H9 (cell line): ENCODE data around the gene C9orf72. TPM values are rescaled to one million over a fixed set of nuclear protein-coding genes. Genes with fewer than 3 reads are reported as not detected.

Experiments used
- DNase-seq: peaks from one replicate; pipeline ENCODE4 v3.0.0-alpha.2; 2017
- H2AFZ ChIP-seq: one replicate; pipeline ENCODE4 v1.6.1; 2013; ENCODE audit warnings: mild to moderate bottlenecking, low read length, control low read depth, moderate library complexity
- H2AK5ac ChIP-seq: 2 replicates; pipeline ENCODE4 v1.6.1; 2013; ENCODE audit warnings: low read length, control low read depth, mixed read lengths; ENCODE audit not compliant: insufficient read length
- H2BK120ac ChIP-seq: one replicate; pipeline ENCODE4 v1.6.1; 2013; ENCODE audit warnings: low read depth, mild to moderate bottlenecking, low read length, control low read depth, inconsistent platforms; ENCODE audit not compliant: poor library complexity, severe bottlenecking
- H2BK12ac ChIP-seq: 2 replicates; pipeline ENCODE4 v1.6.1; 2013; ENCODE audit warnings: low read length, control low read depth, mixed read lengths, low read depth; ENCODE audit not compliant: insufficient read length
- H2BK15ac ChIP-seq: 2 replicates; pipeline ENCODE4 v1.6.1; 2013; ENCODE audit warnings: low read depth, low read length, control low read depth
- H2BK20ac ChIP-seq: one replicate; pipeline ENCODE4 v1.6.1; 2013; ENCODE audit warnings: low read depth, mild to moderate bottlenecking, low read length, control low read depth, inconsistent platforms; ENCODE audit not compliant: poor library complexity, severe bottlenecking
- H2BK5ac ChIP-seq: 2 replicates; pipeline ENCODE4 v1.6.1; 2013; ENCODE audit warnings: low read length, control low read depth, mixed read lengths; ENCODE audit not compliant: insufficient read length
- H3K14ac ChIP-seq: 2 replicates; pipeline ENCODE4 v1.6.1; 2013; ENCODE audit warnings: low read length, control low read depth; ENCODE audit not compliant: insufficient read depth
- H3K18ac ChIP-seq: 2 replicates; pipeline ENCODE4 v1.6.1; 2013; ENCODE audit warnings: low read depth, mild to moderate bottlenecking, mixed read lengths, low read length, control low read depth; ENCODE audit not compliant: insufficient read length
- H3K23ac ChIP-seq: 2 replicates; pipeline ENCODE4 v1.6.1; 2013; ENCODE audit warnings: low read length, control low read depth, mixed read lengths, low read depth; ENCODE audit not compliant: insufficient read length
- H3K23me2 ChIP-seq: 2 replicates; pipeline ENCODE4 v1.6.1; 2013; ENCODE audit warnings: low read depth, mild to moderate bottlenecking, mixed read lengths, low read length, control low read depth; ENCODE audit not compliant: insufficient read length, poor library complexity, severe bottlenecking
- H3K27ac ChIP-seq: 2 replicates; pipeline ENCODE4 v1.5.1; 2013; ENCODE audit warnings: low read length, control low read depth, mixed read lengths, low read depth; ENCODE audit not compliant: insufficient read length
- H3K27me3 ChIP-seq: 2 replicates; pipeline ENCODE4 v1.6.1; 2013; ENCODE audit warnings: low read length, control low read depth, inconsistent platforms; ENCODE audit not compliant: insufficient read depth
- H3K4ac ChIP-seq: 2 replicates; pipeline ENCODE4 v1.6.1; 2013; ENCODE audit warnings: low read depth, mild to moderate bottlenecking, control low read depth, inconsistent platforms, low read length, moderate library complexity
- H3K4me1 ChIP-seq: 2 replicates; pipeline ENCODE4 v1.6.1; 2013; ENCODE audit warnings: low read length, control low read depth, inconsistent platforms; ENCODE audit not compliant: insufficient read depth
- H3K4me2 ChIP-seq: 2 replicates; pipeline ENCODE4 v1.6.1; 2013; ENCODE audit warnings: low read length, control low read depth, mixed read lengths; ENCODE audit not compliant: insufficient read length, insufficient read depth
- H3K56ac ChIP-seq: 2 replicates; pipeline ENCODE4 v1.6.1; 2013; ENCODE audit warnings: low read depth, mild to moderate bottlenecking, mixed read lengths, low read length, control low read depth; ENCODE audit not compliant: insufficient read length
- H3K79me1 ChIP-seq: 2 replicates; pipeline ENCODE4 v1.6.1; 2013; ENCODE audit warnings: low read depth, mild to moderate bottlenecking, moderate library complexity, low read length, control low read depth, inconsistent platforms; ENCODE audit not compliant: insufficient read depth, poor library complexity, severe bottlenecking
- H3K79me2 ChIP-seq: 2 replicates; pipeline ENCODE4 v1.6.1; 2013; ENCODE audit warnings: low read length, control low read depth, inconsistent platforms; ENCODE audit not compliant: insufficient read depth
- H3K9ac ChIP-seq: 2 replicates; pipeline ENCODE4 v1.6.1; 2013; ENCODE audit warnings: low read length, control low read depth, mixed read lengths; ENCODE audit not compliant: insufficient read length; ENCODE audit errors: extremely low read depth
- H3K9me3 ChIP-seq: one replicate; pipeline ENCODE4 v1.6.1; 2013; ENCODE audit warnings: low read depth, low read length, inconsistent platforms; ENCODE audit not compliant: control insufficient read depth
- H3T11ph ChIP-seq: one replicate; pipeline ENCODE4 v1.6.1; 2013; ENCODE audit warnings: mild to moderate bottlenecking, low read length, control low read depth, inconsistent platforms
- H4K20me1 ChIP-seq: one replicate; pipeline ENCODE4 v1.6.1; 2013; ENCODE audit not compliant: control insufficient read depth, insufficient read length, insufficient read depth
- H4K5ac ChIP-seq: 2 replicates; pipeline ENCODE4 v1.6.1; 2013; ENCODE audit warnings: low read depth, mild to moderate bottlenecking, mixed read lengths, low read length, control low read depth; ENCODE audit not compliant: insufficient read length
- H4K8ac ChIP-seq: replicated peaks from 2 replicates; pipeline ENCODE4 v1.6.1; 2013; ENCODE audit warnings: low read length, control low read depth, mixed read lengths, low read depth; ENCODE audit not compliant: insufficient read length
- H4K91ac ChIP-seq: 2 replicates; pipeline ENCODE4 v1.6.1; 2013; ENCODE audit warnings: low read depth, mild to moderate bottlenecking, moderate library complexity, mixed read lengths, low read length, control low read depth; ENCODE audit not compliant: insufficient read length
- H3K27ac Mint-ChIP-seq, 3 experiments: 2 replicates in 2 of 3; 3 replicates in 1 of 3; pipeline ENCODE4 v1.8.0; 2020 to 2021; ENCODE audit warnings: mixed read lengths in 3 of 3, mild to moderate bottlenecking in 1 of 3, moderate library complexity in 1 of 3
- H3K27me3 Mint-ChIP-seq: 2 replicates; pipeline ENCODE4 v1.8.0; 2021; ENCODE audit warnings: low read depth, mild to moderate bottlenecking, moderate library complexity, mixed read lengths
- H3K36me3 Mint-ChIP-seq, 3 experiments: 2 replicates in 2 of 3; 3 replicates in 1 of 3; pipeline ENCODE4 v1.8.0; 2020 to 2021; ENCODE audit warnings: low read depth in 3 of 3, mixed read lengths in 3 of 3; ENCODE audit not compliant: insufficient read depth in 1 of 3
- H3K4me1 Mint-ChIP-seq, 2 experiments: 2 replicates each; pipeline ENCODE4 v1.8.0; 2020; ENCODE audit warnings: mixed read lengths in 2 of 2
- H3K4me3 Mint-ChIP-seq, 2 experiments: 2 replicates in 1 of 2; 3 replicates in 1 of 2; pipeline ENCODE4 v1.8.0; 2020 to 2021; ENCODE audit warnings: mild to moderate bottlenecking in 2 of 2, mixed read lengths in 2 of 2, moderate library complexity in 1 of 2
- H3K9me3 Mint-ChIP-seq, 2 experiments: 2 replicates in 1 of 2; 3 replicates in 1 of 2; pipeline ENCODE4 v1.8.0; 2020; ENCODE audit warnings: mild to moderate bottlenecking in 2 of 2, mixed read lengths in 2 of 2, moderate library complexity in 1 of 2
- WGBS: extraction: QIAGEN DNeasy Blood & Tissue Kit; methylation state at CpG from one replicate; pipeline ENCODE4 v1.1.7; 2013; ENCODE audit warnings: missing lambda C conversion rate, low lambda C conversion rate, mixed read lengths; ENCODE audit not compliant: insufficient read length; ENCODE audit errors: extremely low coverage; 5-methylcytosine and 5-hydroxymethylcytosine counted together
- total RNA-seq: library from RNA; stranded (reverse); gene quantifications from 2 replicates; pipeline ENCODE4 v1.2.1, GENCODE V29; 2021
- TF ChIP-seq, protein P1 (sequence below): fragments of 200-600 bp; sonication (generic); conservative IDR thresholded peaks from 3 replicates; pipeline ENCODE4 v1.8.0; 2021; ENCODE audit warnings: antibody characterized with exemption, mild to moderate bottlenecking

Gene C9orf72
- total RNA-seq, 1 experiment from 2014 or later = 17.0 TPM

- no peak overlapping the region for H3K27ac Mint-ChIP-seq
- DNase-seq = peak; percentile 82
- WGBS = no CpG with 5 or more reads among the region's 3 CpGs
These were observed 37.6 kb downstream of the C9orf72 start for GRCh38 chr9:27535701-27536118.

More at GRCh38 chr9:27535701-27536118, 37.6 kb downstream of the C9orf72 start:
- Histone ChIP-seq H3K4ac (no peak overlapping the region), H2BK15ac (no peak overlapping the region), H3K23ac (no peak overlapping the region), H3K79me1 (no peaks in the 10 kb centered on the region), H4K5ac (no peak overlapping the region), H2BK12ac (no peak overlapping the region), H4K91ac (no peak overlapping the region), H3K18ac (no peak overlapping the region), H3K27me3 (no peaks in the 10 kb centered on the region), H2BK20ac (no peak overlapping the region), H2BK5ac (no peak overlapping the region), H3K79me2 (no peaks in the 10 kb centered on the region; the same call in 1 of the 2 replicates), H2BK120ac (no peak overlapping the region), H4K20me1 (no peaks in the 10 kb centered on the region), H4K8ac (no peak overlapping the region), H3K14ac (no peak overlapping the region), H3T11ph (no peak overlapping the region), H3K4me2 (no peak overlapping the region), H2AK5ac (no peak overlapping the region), H3K27ac (no peak overlapping the region), H3K9ac (no peak overlapping the region), H2AFZ (no peak overlapping the region), H3K4me1 (no peaks in the 10 kb centered on the region; the same call in 1 of the 2 replicates), H3K23me2 (no peaks in the 10 kb centered on the region), H3K9me3 (no peaks in the 10 kb centered on the region), H3K56ac (no peak overlapping the region)
- H3K27me3 Mint-ChIP-seq = no peaks in the 10 kb centered on the region; the same call in 1 of the 2 replicates
- peaks cover 0 to 5% (median 0%) of the 10 kb centered on the region in 3 experiments; a peak in 2 of 7 replicates for H3K36me3 Mint-ChIP-seq
- H3K4me3 Mint-ChIP-seq = no peak overlapping the region
- H3K4me1 Mint-ChIP-seq = peaks cover 14 to 16% of the 10 kb centered on the region in 2 experiments
- H3K9me3 Mint-ChIP-seq = no peaks in the 10 kb centered on the region
- TF ChIP-seq, protein P1, sequence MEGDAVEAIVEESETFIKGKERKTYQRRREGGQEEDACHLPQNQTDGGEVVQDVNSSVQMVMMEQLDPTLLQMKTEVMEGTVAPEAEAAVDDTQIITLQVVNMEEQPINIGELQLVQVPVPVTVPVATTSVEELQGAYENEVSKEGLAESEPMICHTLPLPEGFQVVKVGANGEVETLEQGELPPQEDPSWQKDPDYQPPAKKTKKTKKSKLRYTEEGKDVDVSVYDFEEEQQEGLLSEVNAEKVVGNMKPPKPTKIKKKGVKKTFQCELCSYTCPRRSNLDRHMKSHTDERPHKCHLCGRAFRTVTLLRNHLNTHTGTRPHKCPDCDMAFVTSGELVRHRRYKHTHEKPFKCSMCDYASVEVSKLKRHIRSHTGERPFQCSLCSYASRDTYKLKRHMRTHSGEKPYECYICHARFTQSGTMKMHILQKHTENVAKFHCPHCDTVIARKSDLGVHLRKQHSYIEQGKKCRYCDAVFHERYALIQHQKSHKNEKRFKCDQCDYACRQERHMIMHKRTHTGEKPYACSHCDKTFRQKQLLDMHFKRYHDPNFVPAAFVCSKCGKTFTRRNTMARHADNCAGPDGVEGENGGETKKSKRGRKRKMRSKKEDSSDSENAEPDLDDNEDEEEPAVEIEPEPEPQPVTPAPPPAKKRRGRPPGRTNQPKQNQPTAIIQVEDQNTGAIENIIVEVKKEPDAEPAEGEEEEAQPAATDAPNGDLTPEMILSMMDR = peak; percentile 72
